ENCODE measurements around the gene GPATCH1.

- no peak for TF ChIP-seq CTCF (IDR thresholded peaks at IDR 0.05)
- TF ChIP-seq POLR2A (IDR thresholded peaks at IDR 0.05), result no peak
These were observed 14.4 kb upstream of the GPATCH1 start for GRCh38 chr19:33066543-33066942.
